Neuronal stem cell (in vitro differentiated cells): ENCODE measurements around the gene DCLRE1B.

Experiments used
- DNase-seq: peaks from one replicate; pipeline ENCODE4 v3.0.0-alpha.2; 2013; ENCODE audit warnings: low spot score
- H2AFZ ChIP-seq: one replicate; pipeline ENCODE4 v1.6.1; 2013; ENCODE audit warnings: mild to moderate bottlenecking, low read length, inconsistent platforms
- H2AK5ac ChIP-seq: 2 replicates; pipeline ENCODE4 v1.6.1; 2013; ENCODE audit warnings: low read depth, mild to moderate bottlenecking, inconsistent platforms, low read length, moderate library complexity, mixed read lengths
- H2BK120ac ChIP-seq: 2 replicates; pipeline ENCODE4 v1.6.1; 2013; ENCODE audit warnings: low read depth, mild to moderate bottlenecking, inconsistent platforms, low read length, moderate library complexity, mixed read lengths
- H2BK12ac ChIP-seq: one replicate; pipeline ENCODE4 v1.6.1; 2013; ENCODE audit warnings: low read length, inconsistent platforms
- H2BK15ac ChIP-seq: 2 replicates; pipeline ENCODE4 v1.6.1; 2013; ENCODE audit warnings: mild to moderate bottlenecking, low read length, inconsistent platforms, mixed read lengths
- H2BK5ac ChIP-seq: one replicate; pipeline ENCODE4 v1.6.1; 2013; ENCODE audit warnings: inconsistent platforms, mild to moderate bottlenecking, low read length, moderate library complexity
- H3K14ac ChIP-seq: one replicate; pipeline ENCODE4 v1.6.1; 2013; ENCODE audit warnings: low read length, inconsistent platforms
- H3K18ac ChIP-seq: 2 replicates; pipeline ENCODE4 v1.6.1; 2013; ENCODE audit warnings: low read length, inconsistent platforms
- H3K23ac ChIP-seq: 2 replicates; pipeline ENCODE4 v1.6.1; 2013; ENCODE audit warnings: low read depth, mild to moderate bottlenecking, mixed read lengths, low read length, inconsistent platforms; ENCODE audit not compliant: poor library complexity
- H3K27ac ChIP-seq: replicated peaks from 3 replicates; pipeline ENCODE4 v1.5.1; 2013; ENCODE audit warnings: low read length, inconsistent platforms
- H3K27me3 ChIP-seq, 3 experiments: 2 replicates each; pipeline ENCODE4 v1.6.1; 2013; ENCODE audit warnings: low read length in 3 of 3, mild to moderate bottlenecking in 2 of 3, inconsistent platforms in 1 of 3, low read depth in 1 of 3, mixed read lengths in 1 of 3, moderate library complexity in 1 of 3; ENCODE audit not compliant: control insufficient read depth in 3 of 3, insufficient read depth in 3 of 3
- H3K36me3 ChIP-seq, 2 donors: replicated peaks in 1 of 2; 2 replicates each; pipeline ENCODE4 v1.6.1; 2013; ENCODE audit warnings: low read length in 2 of 2; ENCODE audit not compliant: control insufficient read depth in 2 of 2, insufficient read depth in 2 of 2
- H3K4ac ChIP-seq: 2 replicates; pipeline ENCODE4 v1.6.1; 2013; ENCODE audit warnings: inconsistent platforms, mild to moderate bottlenecking, low read length, moderate library complexity
- H3K4me1 ChIP-seq, 2 donors: 1 replicate in 1 of 2; 2 replicates in 1 of 2; pipeline ENCODE4 v1.6.1; 2013; ENCODE audit warnings: low read length in 2 of 2, low read depth in 1 of 2; ENCODE audit not compliant: control insufficient read depth in 2 of 2, insufficient read depth in 1 of 2
- H3K4me2 ChIP-seq: one replicate; pipeline ENCODE4 v1.6.1; 2013; ENCODE audit warnings: mild to moderate bottlenecking, low read length, inconsistent platforms; ENCODE audit not compliant: insufficient read depth, poor library complexity, severe bottlenecking
- H3K4me3 ChIP-seq, 2 donors: 2 replicates each; pipeline ENCODE4 v1.5.1; 2013; ENCODE audit warnings: low read length in 2 of 2, mild to moderate bottlenecking in 2 of 2, inconsistent platforms in 1 of 2, moderate library complexity in 1 of 2
- H3K79me1 ChIP-seq: one replicate; pipeline ENCODE4 v1.6.1; 2013; ENCODE audit warnings: low read depth, mild to moderate bottlenecking, inconsistent platforms, low read length, moderate library complexity
- H3K9ac ChIP-seq: one replicate; pipeline ENCODE4 v1.6.1; 2013; ENCODE audit warnings: mild to moderate bottlenecking, low read depth, low read length, inconsistent platforms; ENCODE audit not compliant: poor library complexity
- H3K9me3 ChIP-seq, 2 donors: replicated peaks in 1 of 2; 2 replicates each; pipeline versions ENCODE3 to v1.6.1; 2013; ENCODE audit warnings: low read length in 2 of 2, mild to moderate bottlenecking in 2 of 2, inconsistent platforms in 1 of 2, low read depth in 1 of 2, mixed read lengths in 1 of 2, moderate library complexity in 1 of 2; ENCODE audit not compliant: control insufficient read depth in 2 of 2, insufficient read depth in 1 of 2
- H4K8ac ChIP-seq: one replicate; pipeline ENCODE4 v1.6.1; 2013; ENCODE audit warnings: low read depth, mild to moderate bottlenecking, inconsistent platforms, low read length, moderate library complexity
- H4K91ac ChIP-seq: one replicate; pipeline ENCODE4 v1.6.1; 2013; ENCODE audit warnings: low read length, low read depth, mild to moderate bottlenecking, inconsistent platforms; ENCODE audit not compliant: poor library complexity
- WGBS, 2 donors: extraction: QIAGEN DNeasy Blood & Tissue Kit; methylation state at CpG; one replicate each; pipeline ENCODE4 v1.1.7; 2013; ENCODE audit warnings: missing lambda C conversion rate in 2 of 2, mixed read lengths in 1 of 2; ENCODE audit not compliant: insufficient read length in 2 of 2, insufficient replicate concordance in 1 of 2; ENCODE audit errors: extremely low coverage in 2 of 2; 5-methylcytosine and 5-hydroxymethylcytosine counted together

DCLRE1B gene

GRCh38 chr1:113903501-113904292 is 1.4 kb upstream of the DCLRE1B start:
- Histone ChIP-seq H3K27ac (peak overlapping the region; percentile 5), H2AK5ac (no peak overlapping the region)
- no peak for DNase-seq

GRCh38 chr1:113904293-113904673 is 843 bp upstream of the DCLRE1B start:
- Histone ChIP-seq H3K9ac (peak overlapping the region; percentile 86), H4K91ac (no peak overlapping the region), H3K36me3 (peaks cover 11 to 55% of the 10 kb centered on the region in 2 donors), H3K4me3 (peak overlapping the region; percentile 72 to 99), H3K9me3 (no peaks in the 10 kb centered on the region), H2AK5ac (no peak overlapping the region), H3K4ac (no peak overlapping the region), H3K23ac (peak overlapping the region; percentile 29), H3K14ac (peak overlapping the region; percentile 73), H3K4me2 (peak overlapping the region; percentile 89), H2BK120ac (no peak overlapping the region), H3K27ac (peak overlapping the region; percentile 95), H3K18ac (peak overlapping the region; percentile 93), H2BK5ac (no peak overlapping the region), H4K8ac (no peak overlapping the region), H3K4me1 (peaks cover 2 to 6% of the 10 kb centered on the region in 2 donors), H2BK15ac (peak overlapping the region; percentile 52), H3K27me3 (no peaks in the 10 kb centered on the region), H2AFZ (peak overlapping the region; percentile 91), H3K79me1 (peaks cover 4% of the 10 kb centered on the region), H2BK12ac (no peak overlapping the region)
- no CpG with 5 or more reads among the region's 11 CpGs for WGBS, 2 donors
- DNase-seq, result no peak

More at GRCh38 chr1:113903501-113904292, 1.4 kb upstream of the DCLRE1B start:
- Histone ChIP-seq H2BK12ac (no peak overlapping the region), H3K4me3 (peak overlapping the region; percentile 72 to 99), H4K91ac (no peak overlapping the region), H3K9me3 (no peaks in the 10 kb centered on the region), H2BK5ac (no peak overlapping the region), H2BK15ac (no peak overlapping the region), H3K9ac (no peak overlapping the region), H3K79me1 (peaks cover 4% of the 10 kb centered on the region), H3K14ac (no peak overlapping the region), H3K4ac (no peak overlapping the region), H2BK120ac (no peak overlapping the region), H3K23ac (no peak overlapping the region), H3K27me3 (no peaks in the 10 kb centered on the region), H2AFZ (peak overlapping the region; percentile 91), H3K18ac (no peak overlapping the region), H3K4me2 (peak overlapping the region; percentile 89), H4K8ac (no peak overlapping the region), H3K4me1 (peaks cover 2 to 6% of the 10 kb centered on the region in 2 donors), H3K36me3 (peaks cover 10 to 55% of the 10 kb centered on the region in 2 donors)
- WGBS, 2 donors, result no CpG with 5 or more reads among the region's 7 CpGs

GRCh38 chr1:113905435-113905861 is 322 bp downstream of the DCLRE1B start:
- Histone ChIP-seq H2BK15ac (no peak overlapping the region), H4K8ac (no peak overlapping the region), H3K36me3 (peaks cover 9 to 56% of the 10 kb centered on the region in 2 donors), H3K27ac (peak overlapping the region; percentile 88), H3K9me3 (no peaks in the 10 kb centered on the region), H2BK5ac (no peak overlapping the region), H2BK12ac (no peak overlapping the region), H3K79me1 (peaks cover 4% of the 10 kb centered on the region), H2AK5ac (peak overlapping the region; percentile 32), H3K9ac (peak overlapping the region; percentile 83), H3K18ac (peak overlapping the region; percentile 55), H3K23ac (peak overlapping the region; percentile 50), H3K27me3 (no peaks in the 10 kb centered on the region), H3K4ac (no peak overlapping the region), H3K14ac (no peak overlapping the region), H3K4me3 (peak overlapping the region; percentile 72 to 99), H3K4me1 (peaks cover 2 to 6% of the 10 kb centered on the region in 2 donors), H2AFZ (peak overlapping the region; percentile 94), H4K91ac (no peak overlapping the region), H3K4me2 (peak overlapping the region; percentile 77), H2BK120ac (no peak overlapping the region)
- WGBS, 2 donors, result no CpG with 5 or more reads among the region's 17 CpGs
- DNase-seq, result no peak

- H2BK120ac ChIP-seq, result no peak overlapping the region
- H2AFZ ChIP-seq, result no peak overlapping the region
- no peaks in the 10 kb centered on the region for H3K27me3 ChIP-seq
- H2BK12ac ChIP-seq, result no peak overlapping the region
- peaks cover 16 to 66% of the 10 kb centered on the region in 2 donors for H3K36me3 ChIP-seq
- H3K4me2 ChIP-seq, result no peak overlapping the region
- no peak overlapping the region for H3K4me3 ChIP-seq
- H4K8ac ChIP-seq, result no peak overlapping the region
- no peak overlapping the region for H4K91ac ChIP-seq
- H3K18ac ChIP-seq, result no peak overlapping the region
- H3K14ac ChIP-seq, result no peak overlapping the region
- no peak overlapping the region for H2BK5ac ChIP-seq
- peaks cover 0 to 4% of the 10 kb centered on the region in 2 donors for H3K4me1 ChIP-seq
- WGBS, 2 donors, result no CpG with 5 or more reads among the region's 6 CpGs
- H2BK15ac ChIP-seq, result no peak overlapping the region
- DNase-seq, result no peak
- no peak overlapping the region for H3K27ac ChIP-seq
- no peak overlapping the region for H3K4ac ChIP-seq
- H3K23ac ChIP-seq, result no peak overlapping the region
- no peak overlapping the region for H3K9ac ChIP-seq
- H2AK5ac ChIP-seq, result no peak overlapping the region
- H3K9me3 ChIP-seq, result no peaks in the 10 kb centered on the region
- H3K79me1 ChIP-seq, result no peaks in the 10 kb centered on the region
Measured at GRCh38 chr1:113912594-113913311, 7.6 kb downstream of the DCLRE1B start.
